ENCODE measurements around the gene GPR33.
A peak's percentile ranks its signal among the peaks of the same experiment; 100 is the strongest.

DNA sequence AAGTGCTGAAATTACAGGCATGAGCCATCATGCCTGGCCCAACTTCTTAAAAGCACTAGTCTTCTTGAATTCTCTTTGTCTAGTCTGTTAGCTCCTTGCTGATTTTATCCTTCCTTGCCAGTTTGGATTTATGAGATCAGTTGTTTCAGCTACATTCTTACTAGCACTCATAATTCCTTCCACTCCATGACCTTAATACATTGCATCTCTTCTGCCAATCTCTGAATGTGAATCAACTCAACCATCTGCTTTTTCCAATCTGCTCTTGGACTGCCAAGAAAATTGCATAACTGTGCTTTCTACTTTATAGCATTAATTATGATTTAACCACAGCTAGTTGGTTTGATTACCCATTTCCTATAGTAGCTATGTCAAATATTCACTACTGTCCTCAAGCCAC is 52.6 kb downstream of the GPR33 start:
- TF ChIP-seq, protein P1, sequence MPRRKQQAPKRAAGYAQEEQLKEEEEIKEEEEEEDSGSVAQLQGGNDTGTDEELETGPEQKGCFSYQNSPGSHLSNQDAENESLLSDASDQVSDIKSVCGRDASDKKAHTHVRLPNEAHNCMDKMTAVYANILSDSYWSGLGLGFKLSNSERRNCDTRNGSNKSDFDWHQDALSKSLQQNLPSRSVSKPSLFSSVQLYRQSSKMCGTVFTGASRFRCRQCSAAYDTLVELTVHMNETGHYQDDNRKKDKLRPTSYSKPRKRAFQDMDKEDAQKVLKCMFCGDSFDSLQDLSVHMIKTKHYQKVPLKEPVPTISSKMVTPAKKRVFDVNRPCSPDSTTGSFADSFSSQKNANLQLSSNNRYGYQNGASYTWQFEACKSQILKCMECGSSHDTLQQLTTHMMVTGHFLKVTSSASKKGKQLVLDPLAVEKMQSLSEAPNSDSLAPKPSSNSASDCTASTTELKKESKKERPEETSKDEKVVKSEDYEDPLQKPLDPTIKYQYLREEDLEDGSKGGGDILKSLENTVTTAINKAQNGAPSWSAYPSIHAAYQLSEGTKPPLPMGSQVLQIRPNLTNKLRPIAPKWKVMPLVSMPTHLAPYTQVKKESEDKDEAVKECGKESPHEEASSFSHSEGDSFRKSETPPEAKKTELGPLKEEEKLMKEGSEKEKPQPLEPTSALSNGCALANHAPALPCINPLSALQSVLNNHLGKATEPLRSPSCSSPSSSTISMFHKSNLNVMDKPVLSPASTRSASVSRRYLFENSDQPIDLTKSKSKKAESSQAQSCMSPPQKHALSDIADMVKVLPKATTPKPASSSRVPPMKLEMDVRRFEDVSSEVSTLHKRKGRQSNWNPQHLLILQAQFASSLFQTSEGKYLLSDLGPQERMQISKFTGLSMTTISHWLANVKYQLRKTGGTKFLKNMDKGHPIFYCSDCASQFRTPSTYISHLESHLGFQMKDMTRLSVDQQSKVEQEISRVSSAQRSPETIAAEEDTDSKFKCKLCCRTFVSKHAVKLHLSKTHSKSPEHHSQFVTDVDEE (CRISPR knock-in tag; IDR thresholded peaks at IDR 0.05): no peak
- TF ChIP-seq, protein P2, sequence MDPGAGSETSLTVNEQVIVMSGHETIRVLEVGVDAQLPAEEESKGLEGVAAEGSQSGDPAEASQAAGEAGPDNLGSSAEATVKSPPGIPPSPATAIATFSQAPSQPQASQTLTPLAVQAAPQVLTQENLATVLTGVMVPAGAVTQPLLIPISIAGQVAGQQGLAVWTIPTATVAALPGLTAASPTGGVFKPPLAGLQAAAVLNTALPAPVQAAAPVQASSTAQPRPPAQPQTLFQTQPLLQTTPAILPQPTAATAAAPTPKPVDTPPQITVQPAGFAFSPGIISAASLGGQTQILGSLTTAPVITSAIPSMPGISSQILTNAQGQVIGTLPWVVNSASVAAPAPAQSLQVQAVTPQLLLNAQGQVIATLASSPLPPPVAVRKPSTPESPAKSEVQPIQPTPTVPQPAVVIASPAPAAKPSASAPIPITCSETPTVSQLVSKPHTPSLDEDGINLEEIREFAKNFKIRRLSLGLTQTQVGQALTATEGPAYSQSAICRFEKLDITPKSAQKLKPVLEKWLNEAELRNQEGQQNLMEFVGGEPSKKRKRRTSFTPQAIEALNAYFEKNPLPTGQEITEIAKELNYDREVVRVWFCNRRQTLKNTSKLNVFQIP (CRISPR knock-in tag; IDR thresholded peaks at IDR 0.05; ENCODE audit: borderline replicate concordance, low read depth): no peak
- TF ChIP-seq ZFP30 (CRISPR knock-in tag; IDR thresholded peaks at IDR 0.05) (no peak), SNAI2 (CRISPR knock-in tag; IDR thresholded peaks at IDR 0.05) (peak; percentile 68; the same call in 1 of the 2 replicates), CSDC2 (CRISPR knock-in tag; IDR thresholded peaks at IDR 0.05) (no peak), RARB (CRISPR knock-in tag; IDR thresholded peaks at IDR 0.05) (no peak), ZNF565 (CRISPR knock-in tag; conservative IDR thresholded peaks at IDR 0.05; ENCODE audit: low read depth) (no peak), OSR1 (CRISPR knock-in tag; IDR thresholded peaks at IDR 0.05) (no peak)
- TF ChIP-seq, protein P3, sequence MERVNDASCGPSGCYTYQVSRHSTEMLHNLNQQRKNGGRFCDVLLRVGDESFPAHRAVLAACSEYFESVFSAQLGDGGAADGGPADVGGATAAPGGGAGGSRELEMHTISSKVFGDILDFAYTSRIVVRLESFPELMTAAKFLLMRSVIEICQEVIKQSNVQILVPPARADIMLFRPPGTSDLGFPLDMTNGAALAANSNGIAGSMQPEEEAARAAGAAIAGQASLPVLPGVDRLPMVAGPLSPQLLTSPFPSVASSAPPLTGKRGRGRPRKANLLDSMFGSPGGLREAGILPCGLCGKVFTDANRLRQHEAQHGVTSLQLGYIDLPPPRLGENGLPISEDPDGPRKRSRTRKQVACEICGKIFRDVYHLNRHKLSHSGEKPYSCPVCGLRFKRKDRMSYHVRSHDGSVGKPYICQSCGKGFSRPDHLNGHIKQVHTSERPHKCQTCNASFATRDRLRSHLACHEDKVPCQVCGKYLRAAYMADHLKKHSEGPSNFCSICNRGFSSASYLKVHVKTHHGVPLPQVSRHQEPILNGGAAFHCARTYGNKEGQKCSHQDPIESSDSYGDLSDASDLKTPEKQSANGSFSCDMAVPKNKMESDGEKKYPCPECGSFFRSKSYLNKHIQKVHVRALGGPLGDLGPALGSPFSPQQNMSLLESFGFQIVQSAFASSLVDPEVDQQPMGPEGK (CRISPR knock-in tag; IDR thresholded peaks at IDR 0.05; ENCODE audit: borderline replicate concordance): no peak; the same call in 1 of the 2 replicates
- TF ChIP-seq, protein P4, sequence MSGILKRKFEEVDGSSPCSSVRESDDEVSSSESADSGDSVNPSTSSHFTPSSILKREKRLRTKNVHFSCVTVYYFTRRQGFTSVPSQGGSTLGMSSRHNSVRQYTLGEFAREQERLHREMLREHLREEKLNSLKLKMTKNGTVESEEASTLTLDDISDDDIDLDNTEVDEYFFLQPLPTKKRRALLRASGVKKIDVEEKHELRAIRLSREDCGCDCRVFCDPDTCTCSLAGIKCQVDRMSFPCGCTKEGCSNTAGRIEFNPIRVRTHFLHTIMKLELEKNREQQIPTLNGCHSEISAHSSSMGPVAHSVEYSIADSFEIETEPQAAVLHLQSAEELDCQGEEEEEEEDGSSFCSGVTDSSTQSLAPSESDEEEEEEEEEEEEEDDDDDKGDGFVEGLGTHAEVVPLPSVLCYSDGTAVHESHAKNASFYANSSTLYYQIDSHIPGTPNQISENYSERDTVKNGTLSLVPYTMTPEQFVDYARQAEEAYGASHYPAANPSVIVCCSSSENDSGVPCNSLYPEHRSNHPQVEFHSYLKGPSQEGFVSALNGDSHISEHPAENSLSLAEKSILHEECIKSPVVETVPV (CRISPR knock-in tag; IDR thresholded peaks at IDR 0.05): 0 out of 2 replicates have a peak, but pooled peaks have one; percentile 29

All from SK-N-SH treated with all-trans-retinoic acid at 6 μM for 48 hours (cell line).